Activated CD8-positive, alpha-beta memory T cell treated with anti-CD3 and anti-CD28 coated beads for 48 hours (primary cell): ENCODE data around the gene FLVCR2.
A peak's percentile ranks its signal among the peaks of the same experiment; 100 is the strongest.

Experiments used
- DNase-seq, 3 experiments: peaks; one replicate each; pipeline ENCODE4 v3.0.0-alpha.2; 2020; ENCODE audit warnings: low read depth in 2 of 3, low spot score in 2 of 3

Gene FLVCR2

GRCh38 chr14:75578102-75578785 lies at the start of gene FLVCR2:
FLVCR2 (plus strand) TSS chr14:75578620; CDS start chr14:75578973, 353 bp downstream.
- peak in 2 of 3 experiments; percentile 14 to 31 for DNase-seq

GRCh38 chr14:75531256-75531655 lies 47.2 kb upstream of the FLVCR2 start:
- DNase-seq, result no peak

GRCh38 chr14:75531660-75532317 lies 46.6 kb upstream of the FLVCR2 start:
- DNase-seq, result no peak

- DNase-seq, result no peak
Measured at GRCh38 chr14:75533791-75534555, 44.4 kb upstream of the FLVCR2 start.

- DNase-seq, result no peak
Measured at GRCh38 chr14:75535164-75535898, 43.1 kb upstream of the FLVCR2 start.

GRCh38 chr14:75537071-75537470 lies 41.3 kb upstream of the FLVCR2 start:
- DNase-seq, result no peak

- DNase-seq, result no peak
Measured at GRCh38 chr14:75539162-75539560, 39.3 kb upstream of the FLVCR2 start.

GRCh38 chr14:75539561-75540478 lies 38.6 kb upstream of the FLVCR2 start:
- DNase-seq, result no peak

- DNase-seq, result no peak
Measured at GRCh38 chr14:75540479-75540851, 38.0 kb upstream of the FLVCR2 start.

GRCh38 chr14:75542588-75543091 lies 35.8 kb upstream of the FLVCR2 start:
- DNase-seq, result peak; percentile 37 to 69 (median 62)

- no peak for DNase-seq
Measured at GRCh38 chr14:75543253-75543652, 35.2 kb upstream of the FLVCR2 start.

- DNase-seq, result no peak
Measured at GRCh38 chr14:75543786-75544185, 34.6 kb upstream of the FLVCR2 start.

- DNase-seq, result no peak
Measured at GRCh38 chr14:75545907-75546306, 32.5 kb upstream of the FLVCR2 start.

GRCh38 chr14:75547552-75548250 lies 30.7 kb upstream of the FLVCR2 start:
- no peak for DNase-seq

- DNase-seq, result no peak
Measured at GRCh38 chr14:75548544-75548943, 29.9 kb upstream of the FLVCR2 start.

GRCh38 chr14:75549169-75549568 lies 29.3 kb upstream of the FLVCR2 start:
- no peak for DNase-seq

GRCh38 chr14:75551021-75551420 lies 27.4 kb upstream of the FLVCR2 start:
- no peak for DNase-seq

- no peak for DNase-seq
Measured at GRCh38 chr14:75553157-75553556, 25.3 kb upstream of the FLVCR2 start.

- DNase-seq, result no peak
Measured at GRCh38 chr14:75553761-75554364, 24.6 kb upstream of the FLVCR2 start.
